HEK293 (cell line): Measurements from ENCODE around the gene SLC35G6.

Source experiments
- CTCF ChIA-PET: fragments of 350-600 bp; formaldehyde crosslinking; extraction: SDS; loops from one replicate; lab custom pipeline; 2021; ENCODE audit warnings: antibody characterized with exemption; lab: Yijun Ruan, JAX
- POLR2A ChIA-PET: fragments of 300-600 bp; formaldehyde crosslinking; extraction: SDS; loops from one replicate; lab custom pipeline; 2020; ENCODE audit warnings: antibody characterized with exemption, inconsistent platforms; lab: Yijun Ruan, JAX
- H3K27ac ChIP-seq: fragments of 200-500 bp; sonication (Bioruptor generic); 2 replicates; pipeline ENCODE4 v1.5.1; 2014; ENCODE audit warnings: low read depth, low read length, control low read depth, inconsistent platforms; ENCODE audit errors: extremely low read depth
- H3K36me3 ChIP-seq, 2 experiments: fragments of 200-500 bp in 1 of 2; sonication (Bioruptor generic) in 1 of 2; 1 replicate in 1 of 2; 2 replicates in 1 of 2; pipeline ENCODE4 v1.5.1; 2014 to 2017; ENCODE audit warnings: inconsistent platforms in 2 of 2, low read length in 2 of 2; ENCODE audit not compliant: control insufficient read depth in 2 of 2, insufficient read depth in 1 of 2
- H3K4me1 ChIP-seq: fragments of 200-500 bp; sonication (Bioruptor generic); 2 replicates; pipeline ENCODE4 v1.5.1; 2014; ENCODE audit warnings: mild to moderate bottlenecking, low read length, inconsistent platforms; ENCODE audit not compliant: control insufficient read depth, insufficient read depth
- H3K4me3 ChIP-seq: 2 replicates; pipeline ENCODE4 v1.5.1; 2011; ENCODE audit warnings: low read depth, mild to moderate bottlenecking, control low read depth, low read length, moderate library complexity
- H3K9me3 ChIP-seq: fragments of 200-500 bp; sonication (Bioruptor generic); 2 replicates; pipeline ENCODE4 v1.5.1; 2014; ENCODE audit warnings: low read depth, low read length, inconsistent platforms; ENCODE audit not compliant: control insufficient read depth, insufficient read depth
- EGR2 ChIP-seq: fragments of 450-650 bp; formaldehyde crosslinking; IDR thresholded peaks from 2 replicates; pipeline ENCODE4 v1.5.1; 2016; ENCODE audit warnings: low read depth, missing biosample characterization, missing genetic modification characterization
- FEZF1 ChIP-seq: fragments of 450-650 bp; formaldehyde crosslinking; IDR thresholded peaks from 2 replicates; pipeline ENCODE4 v1.5.1; 2016; ENCODE audit warnings: missing biosample characterization, missing genetic modification characterization
- GLI4 ChIP-seq: fragments of 450-650 bp; formaldehyde crosslinking; IDR thresholded peaks from 2 replicates; pipeline ENCODE4 v1.5.1; 2016; ENCODE audit warnings: missing biosample characterization, missing genetic modification characterization
- HOXC10 ChIP-seq: sonication (generic); formaldehyde crosslinking; IDR thresholded peaks from 2 replicates; pipeline ENCODE4 v1.8.1; 2023; ENCODE audit warnings: mild to moderate bottlenecking, missing genetic modification reagents
- KLF1 ChIP-seq: fragments of 450-650 bp; formaldehyde crosslinking; IDR thresholded peaks from 2 replicates; pipeline ENCODE4 v1.5.1; 2016; ENCODE audit warnings: missing biosample characterization, missing genetic modification characterization
- KLF16 ChIP-seq: fragments of 450-650 bp; formaldehyde crosslinking; IDR thresholded peaks from 2 replicates; pipeline ENCODE4 v1.5.1; 2017; ENCODE audit warnings: missing biosample characterization, missing genetic modification characterization
- SCRT1 ChIP-seq: fragments of 450-650 bp; formaldehyde crosslinking; IDR thresholded peaks from 2 replicates; pipeline ENCODE4 v1.5.1; 2016; ENCODE audit warnings: missing biosample characterization, missing genetic modification characterization, borderline replicate concordance
- TRIM28 ChIP-seq: IDR thresholded peaks from 2 replicates; pipeline ENCODE4 v1.6.1; 2011; ENCODE audit warnings: low read length, control low read depth, borderline replicate concordance
- TSHZ1 ChIP-seq: fragments of 450-650 bp; formaldehyde crosslinking; IDR thresholded peaks from 2 replicates; pipeline ENCODE4 v1.5.1; 2016; ENCODE audit warnings: missing biosample characterization, missing genetic modification characterization, borderline replicate concordance
- ZBTB8A ChIP-seq: fragments of 450-650 bp; formaldehyde crosslinking; IDR thresholded peaks from 2 replicates; pipeline ENCODE4 v1.5.1; 2016; ENCODE audit warnings: missing biosample characterization, missing genetic modification characterization
- ZFHX2 ChIP-seq: fragments of 450-650 bp; formaldehyde crosslinking; conservative IDR thresholded peaks from 2 replicates; pipeline ENCODE4 v1.5.1; 2016; ENCODE audit warnings: missing biosample characterization, missing genetic modification characterization
- ZFP3 ChIP-seq: fragments of 450-650 bp; formaldehyde crosslinking; IDR thresholded peaks from 2 replicates; pipeline ENCODE4 v1.5.1; 2016; ENCODE audit warnings: low read depth, missing biosample characterization, missing genetic modification characterization
- ZFP41 ChIP-seq: fragments of 450-650 bp; formaldehyde crosslinking; IDR thresholded peaks from 2 replicates; pipeline ENCODE4 v1.5.1; 2016; ENCODE audit warnings: missing biosample characterization, missing genetic modification characterization, borderline replicate concordance
- ZNF10 ChIP-seq: fragments of 450-650 bp; formaldehyde crosslinking; IDR thresholded peaks from 2 replicates; pipeline ENCODE4 v1.5.1; 2017; ENCODE audit warnings: missing biosample characterization, missing genetic modification characterization
- ZNF184 ChIP-seq: fragments of 450-650 bp; IDR thresholded peaks from 2 replicates; pipeline ENCODE4 v1.5.1; 2018; ENCODE audit warnings: missing biosample characterization, mild to moderate bottlenecking, missing genetic modification characterization
- ZNF274 ChIP-seq, 2 experiments: fragments of 200-500 bp in 1 of 2; fragments of 450-650 bp in 1 of 2; sonication (Bioruptor generic) in 1 of 2; formaldehyde crosslinking in 1 of 2; IDR thresholded peaks; 2 replicates each; pipeline versions ENCODE4 v1.5.1 to v1.6.1; 2014 to 2016; ENCODE audit warnings: borderline replicate concordance in 1 of 2, inconsistent platforms in 1 of 2, low read length in 1 of 2, missing biosample characterization in 1 of 2, missing genetic modification characterization in 1 of 2
- ZNF302 ChIP-seq: fragments of 450-650 bp; formaldehyde crosslinking; IDR thresholded peaks from 2 replicates; pipeline ENCODE4 v1.5.1; 2016; ENCODE audit warnings: missing biosample characterization, missing genetic modification characterization, low read depth
- ZNF362 ChIP-seq: fragments of 450-650 bp; formaldehyde crosslinking; IDR thresholded peaks from 2 replicates; pipeline ENCODE4 v1.5.1; 2016; ENCODE audit warnings: missing biosample characterization, missing genetic modification characterization
- ZNF510 ChIP-seq: fragments of 450-650 bp; formaldehyde crosslinking; IDR thresholded peaks from 2 replicates; pipeline ENCODE4 v1.5.1; 2018; ENCODE audit warnings: mild to moderate bottlenecking, missing genetic modification characterization, missing biosample characterization; ENCODE audit not compliant: insufficient replicate concordance
- ZNF549 ChIP-seq: fragments of 450-650 bp; IDR thresholded peaks from 2 replicates; pipeline ENCODE4 v1.5.1; 2018; ENCODE audit warnings: missing biosample characterization, missing genetic modification characterization, mild to moderate bottlenecking, inconsistent platforms, moderate library complexity
- ZNF580 ChIP-seq: fragments of 450-650 bp; formaldehyde crosslinking; IDR thresholded peaks from 2 replicates; pipeline ENCODE4 v1.5.1; 2016; ENCODE audit warnings: missing biosample characterization, missing genetic modification characterization
- ZNF610 ChIP-seq: fragments of 450-650 bp; formaldehyde crosslinking; IDR thresholded peaks from 2 replicates; pipeline ENCODE4 v1.5.1; 2016; ENCODE audit warnings: missing biosample characterization, missing genetic modification characterization, borderline replicate concordance
- ZNF654 ChIP-seq: fragments of 450-650 bp; formaldehyde crosslinking; IDR thresholded peaks from 2 replicates; pipeline ENCODE4 v1.5.1; 2016; ENCODE audit warnings: low read depth, missing biosample characterization, missing genetic modification characterization
- ZNF658 ChIP-seq: fragments of 450-650 bp; formaldehyde crosslinking; IDR thresholded peaks from 2 replicates; pipeline ENCODE4; 2016; ENCODE audit warnings: missing biosample characterization, missing genetic modification characterization
- ZNF707 ChIP-seq: fragments of 450-650 bp; formaldehyde crosslinking; IDR thresholded peaks from 2 replicates; pipeline ENCODE4 v1.5.1; 2016; ENCODE audit warnings: missing biosample characterization, missing genetic modification characterization
- ZNF776 ChIP-seq: fragments of 450-650 bp; formaldehyde crosslinking; IDR thresholded peaks from 2 replicates; pipeline ENCODE4 v1.5.0; 2017; ENCODE audit warnings: missing biosample characterization, missing genetic modification characterization, borderline replicate concordance
- ZSCAN23 ChIP-seq: fragments of 450-650 bp; formaldehyde crosslinking; IDR thresholded peaks from 2 replicates; pipeline ENCODE4 v1.5.1; 2016; ENCODE audit warnings: missing biosample characterization, missing genetic modification characterization

Gene SLC35G6

GRCh38 chr17:7509937-7510336 is 28.7 kb downstream of the SLC35G6 start:
- no peaks in the 10 kb centered on the region for H3K4me1 ChIP-seq
- no peak overlapping the region for H3K27ac ChIP-seq
- ChIA-PET CTCF (interaction anchor here (0.6 to 4.0 kb wide), 4 partner anchors 8 to 154 kb away, joined by 3 to 21 read pairs (median 8); partner anchors contain the start of genes SENP3 and TMEM95), POLR2A (interaction anchor here (1.2 to 1.6 kb wide), 2 partner anchors 51 to 69 kb away, joined by 3 to 4 read pairs; partner anchors contain the start of gene CD68)
- no peak overlapping the region for H3K4me3 ChIP-seq
- no peaks in the 10 kb centered on the region for H3K9me3 ChIP-seq
- peaks cover 85 to 97% of the 10 kb centered on the region in 2 experiments for H3K36me3 ChIP-seq
- TF ChIP-seq KLF16 (no peak), SCRT1 (tag by site-specific recombination) (no peak), ZNF610 (tag by site-specific recombination) (no peak), ZNF658 (tag by site-specific recombination) (no peak), ZNF580 (no peak), GLI4 (no peak), ZNF654 (tag by site-specific recombination) (no peak), ZNF707 (tag by site-specific recombination) (no peak), ZNF549 (tag by site-specific recombination) (no peak), ZNF10 (no peak)

- Histone ChIP-seq H3K36me3 (peaks cover 80 to 91% of the 10 kb centered on the region in 2 experiments), H3K4me1 (no peaks in the 10 kb centered on the region), H3K4me3 (no peak overlapping the region), H3K9me3 (no peaks in the 10 kb centered on the region), H3K27ac (no peak overlapping the region)
- peak; percentile 68 for TF ChIP-seq ZFHX2 (tag by site-specific recombination)
- no peak for TF ChIP-seq ZNF274 (IDR thresholded peaks at IDR 0.05; ENCODE audit: low read length)
- TF ChIP-seq ZNF274 (tag by site-specific recombination; IDR thresholded peaks at IDR 0.05; ENCODE audit: borderline replicate concordance) = no peak
- TF ChIP-seq KLF1 = no peak
- no peak for TF ChIP-seq ZBTB8A (tag by site-specific recombination)
- TF ChIP-seq ZFP41 (tag by site-specific recombination) = no peak
- no peak for TF ChIP-seq ZFP3 (tag by site-specific recombination)
- no peak for TF ChIP-seq HOXC10 (CRISPR knock-in tag)
- peak; percentile 72 for TF ChIP-seq EGR2
- POLR2A ChIA-PET = interaction anchor here (1.2 kb wide), 1 partner anchor 155 kb away, joined by 3 read pairs; no protein-coding TSS in a partner anchor
- CTCF ChIA-PET = interaction anchor here (0.8 kb wide), 2 partner anchors 49 to 50 kb away, joined by 3 read pairs; no protein-coding TSS in a partner anchor
Measured at GRCh38 chr17:7511108-7511507, 29.9 kb downstream of the SLC35G6 start.

- CTCF ChIA-PET = no interaction called here
- Histone ChIP-seq H3K36me3 (peaks cover 70 to 82% of the 10 kb centered on the region in 2 experiments), H3K4me3 (no peak overlapping the region), H3K4me1 (no peaks in the 10 kb centered on the region), H3K9me3 (no peaks in the 10 kb centered on the region), H3K27ac (no peak overlapping the region)
- POLR2A ChIA-PET = interaction anchor here (1.2 to 1.7 kb wide), 2 partner anchors 9 to 156 kb away, joined by 3 to 4 read pairs; no protein-coding TSS in a partner anchor
- TF ChIP-seq TRIM28 (no peak), ZNF510 (tag by site-specific recombination) (no peak), ZNF362 (tag by site-specific recombination) (no peak), FEZF1 (no peak), TSHZ1 (tag by site-specific recombination) (no peak), ZSCAN23 (tag by site-specific recombination) (no peak), ZNF184 (tag by site-specific recombination) (no peak), ZNF776 (tag by site-specific recombination) (no peak), ZNF302 (tag by site-specific recombination) (no peak)
Measured at GRCh38 chr17:7512105-7512504, 30.9 kb downstream of the SLC35G6 start.
